Fibroblast of lung (primary cell): Measurements from ENCODE around the gene STK16.

Experiments
- CTCF ChIP-seq, 2 donors: IDR thresholded peaks in 1 of 2; conservative IDR thresholded peaks in 1 of 2; 1 replicate in 1 of 2; 2 replicates in 1 of 2; pipeline ENCODE4 v1.5.1; 2011 to 2012; ENCODE audit warnings: low read length in 2 of 2, control low read depth in 1 of 2, inconsistent platforms in 1 of 2, low read depth in 1 of 2, mild to moderate bottlenecking in 1 of 2
- EZH2 ChIP-seq: IDR thresholded peaks from 2 replicates; pipeline ENCODE4 v1.5.1; 2012; ENCODE audit warnings: low read length, control low read depth, mild to moderate bottlenecking; ENCODE audit errors: missing control alignments

DNA sequence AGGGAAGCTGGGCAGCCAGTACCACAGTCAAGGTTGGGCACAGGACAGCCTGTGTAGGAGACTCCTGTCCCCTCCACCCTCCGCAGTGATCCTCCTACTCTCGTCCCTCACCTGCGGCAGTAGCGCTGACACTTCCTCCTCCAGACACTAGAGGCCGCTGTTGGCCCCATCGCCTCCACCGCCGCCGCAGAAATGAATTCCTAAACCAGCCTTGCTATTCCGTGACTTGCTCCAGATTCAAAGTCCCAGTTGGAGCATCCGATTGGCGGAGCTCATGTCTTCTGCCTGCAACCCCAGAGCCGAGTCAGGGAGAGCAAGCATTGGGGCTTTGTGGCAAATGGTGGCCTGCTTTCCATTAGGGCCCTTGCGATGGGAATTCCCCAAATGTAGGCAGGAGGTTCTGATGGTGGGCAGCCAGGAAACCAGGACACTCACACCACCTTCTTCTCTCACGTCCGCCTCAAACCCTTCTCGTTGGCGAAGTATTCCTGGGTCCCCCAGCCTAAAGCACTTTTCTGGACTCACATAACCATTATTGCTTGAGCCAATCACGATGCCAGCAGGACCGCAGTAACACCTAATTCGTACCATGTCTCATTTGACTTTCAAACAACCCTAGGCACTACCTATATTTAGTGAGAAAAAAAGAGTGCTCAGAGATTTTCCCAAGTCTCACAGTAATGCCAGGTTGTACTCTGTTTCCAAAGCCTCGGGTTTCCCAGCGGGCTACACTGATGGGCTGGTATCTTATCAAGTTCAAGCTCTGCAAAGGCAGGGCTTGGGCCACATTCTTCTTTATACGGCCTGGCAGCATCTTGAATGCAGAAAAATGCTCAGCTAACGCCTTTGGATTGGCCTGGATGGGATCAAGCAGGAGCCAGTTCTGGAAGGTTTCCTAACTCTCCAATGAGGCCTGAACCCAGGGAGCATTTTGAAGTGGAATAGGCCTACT lies 32.7 kb downstream of the STK16 start:
- TF ChIP-seq CTCF (conservative IDR thresholded peaks at IDR 0.05 in 1 of 2, IDR thresholded peaks at IDR 0.05 in 1 of 2; ENCODE audit: low read depth in 1 of 2, low read length in 2 of 2) (peak; percentile 95 to 96), EZH2 (no peak)
